GM21529 (cell line): ENCODE results near the gene TMEM150B.

Experiments used
- ATAC-seq: cut with Tn5 transposase; IDR thresholded peaks from one replicate; pipeline ENCODE4 v1.9.1; 2021; ENCODE audit not compliant: unreplicated experiment

Gene TMEM150B

DNA sequence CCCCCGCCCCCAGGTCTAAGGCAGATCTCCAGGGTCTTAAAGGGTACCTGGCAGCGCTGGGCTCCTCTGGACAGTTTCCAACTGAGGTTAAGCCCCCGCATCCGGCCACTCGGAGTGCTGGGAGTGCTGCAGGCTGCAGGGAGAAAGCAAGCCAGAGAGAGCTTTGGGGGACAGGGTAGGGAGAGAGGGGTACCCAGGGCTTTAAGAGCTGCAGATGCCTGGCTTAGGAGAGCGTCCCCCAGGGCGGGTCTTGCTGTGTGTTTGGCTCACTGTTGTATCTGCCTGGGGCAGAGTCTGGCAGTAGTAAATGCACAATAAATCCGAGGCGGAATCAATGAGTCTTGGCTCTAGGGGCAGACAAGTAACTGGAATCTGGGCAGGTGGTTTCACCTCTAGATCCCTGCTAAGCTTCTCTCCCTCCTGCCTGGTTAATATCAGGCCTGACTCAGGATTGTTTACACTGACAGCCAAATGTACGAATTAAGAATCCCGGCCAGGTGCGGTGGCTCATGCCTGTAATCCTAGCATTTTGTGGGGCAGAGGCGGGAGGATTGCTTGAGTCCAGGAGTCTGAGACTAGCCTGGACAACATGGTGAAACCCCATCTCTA is 30.2 kb upstream of the TMEM150B start:
- ATAC-seq, result no peak

DNA sequence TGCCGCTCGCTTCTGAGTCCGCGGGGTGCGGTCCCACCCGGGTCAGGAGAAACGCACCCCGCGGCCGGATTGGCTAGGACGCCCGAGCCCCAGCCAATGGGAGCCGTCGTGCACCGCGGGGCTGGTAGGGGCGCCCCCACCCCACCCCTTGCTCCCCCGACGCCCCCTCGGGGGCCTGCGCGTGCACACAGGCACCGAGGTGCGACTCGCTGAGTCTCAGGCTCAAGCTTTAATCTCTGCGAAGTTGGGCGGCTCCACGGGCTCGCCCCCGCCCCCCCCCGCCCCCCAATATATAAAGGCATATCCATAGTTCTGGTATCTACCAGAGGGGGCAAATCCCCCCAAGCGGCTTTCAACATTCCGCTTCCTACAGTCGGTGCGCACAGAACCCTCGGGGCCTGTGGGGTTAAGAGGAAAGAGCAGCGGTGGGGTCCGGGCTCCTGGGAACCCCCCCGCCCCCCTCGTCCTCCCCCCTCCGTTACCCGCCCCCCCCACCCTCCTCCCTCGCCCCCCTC is 29.6 kb upstream of the TMEM150B start, which contains the start of gene COX6B2:
TSS of gene COX6B2 (minus strand) at position 22 of the 515 bp plus-strand sequence. CDS start 198 bp downstream, outside the sequence.
- no peak for ATAC-seq

DNA sequence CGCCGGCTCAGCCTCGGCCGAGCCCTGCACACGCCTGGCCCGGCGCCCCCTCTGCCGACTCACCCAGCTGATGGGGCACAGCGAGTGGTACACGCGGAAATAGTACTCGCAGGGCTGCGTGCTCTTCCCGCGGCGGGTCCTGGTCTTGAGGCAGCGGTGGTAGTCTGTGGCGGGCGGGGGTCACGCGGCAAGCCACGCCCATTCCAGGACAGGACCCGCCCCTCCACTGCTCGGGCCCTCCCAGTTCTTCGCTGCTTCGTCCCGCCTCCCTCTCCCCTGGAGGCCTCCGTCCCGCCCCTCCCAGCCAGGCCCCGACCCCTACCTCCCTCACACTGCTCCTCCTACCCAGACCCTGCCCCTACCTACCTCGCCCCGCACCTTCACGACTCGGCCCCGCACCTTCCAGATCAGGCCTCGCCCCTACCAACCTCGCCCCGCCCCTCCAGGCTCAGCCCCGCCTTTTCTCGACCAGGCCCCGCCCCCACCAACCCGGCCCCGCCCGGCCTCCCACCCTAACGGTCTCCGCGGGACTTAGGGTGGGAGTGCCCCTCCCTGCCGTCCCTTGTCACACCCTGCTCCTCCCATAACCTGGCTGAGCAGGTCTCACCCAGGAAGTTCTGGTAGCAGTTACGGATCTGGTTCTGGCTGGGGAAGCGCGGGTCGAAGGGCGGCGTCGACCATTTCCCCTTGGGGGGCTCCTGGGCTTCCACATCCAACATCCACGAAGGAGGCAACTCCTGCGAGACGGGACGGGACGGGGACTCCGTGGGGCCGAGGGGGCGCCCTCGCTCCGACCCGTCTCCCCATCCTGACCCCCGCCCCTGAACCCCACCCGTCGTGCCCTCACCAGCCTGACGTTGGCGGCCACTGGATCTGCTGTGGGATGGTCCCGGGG is 28.9 kb upstream of the TMEM150B start:
- ATAC-seq, result no peak

DNA sequence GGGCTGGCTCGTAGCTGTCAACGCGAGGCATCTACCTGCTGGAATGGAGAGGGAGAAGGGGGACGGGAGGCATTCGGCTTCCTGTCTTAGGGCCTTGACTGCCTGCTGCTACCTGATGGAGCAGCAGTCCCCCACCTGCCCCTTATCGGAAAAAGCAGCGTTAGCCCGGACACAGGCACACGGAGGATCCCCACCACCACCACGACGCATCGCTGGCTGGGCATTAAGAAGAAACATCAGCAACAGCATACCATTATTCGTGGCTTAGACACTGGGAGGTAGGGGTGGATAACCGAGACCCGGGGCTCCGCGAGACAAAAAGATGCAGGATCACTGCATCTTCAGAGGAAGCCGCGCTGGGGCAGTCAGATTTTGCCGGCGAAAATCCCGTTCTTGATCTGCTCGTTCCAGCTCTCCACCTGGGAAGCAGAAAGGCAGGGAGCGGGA is 28.2 kb upstream of the TMEM150B start:
- ATAC-seq, result no peak

DNA sequence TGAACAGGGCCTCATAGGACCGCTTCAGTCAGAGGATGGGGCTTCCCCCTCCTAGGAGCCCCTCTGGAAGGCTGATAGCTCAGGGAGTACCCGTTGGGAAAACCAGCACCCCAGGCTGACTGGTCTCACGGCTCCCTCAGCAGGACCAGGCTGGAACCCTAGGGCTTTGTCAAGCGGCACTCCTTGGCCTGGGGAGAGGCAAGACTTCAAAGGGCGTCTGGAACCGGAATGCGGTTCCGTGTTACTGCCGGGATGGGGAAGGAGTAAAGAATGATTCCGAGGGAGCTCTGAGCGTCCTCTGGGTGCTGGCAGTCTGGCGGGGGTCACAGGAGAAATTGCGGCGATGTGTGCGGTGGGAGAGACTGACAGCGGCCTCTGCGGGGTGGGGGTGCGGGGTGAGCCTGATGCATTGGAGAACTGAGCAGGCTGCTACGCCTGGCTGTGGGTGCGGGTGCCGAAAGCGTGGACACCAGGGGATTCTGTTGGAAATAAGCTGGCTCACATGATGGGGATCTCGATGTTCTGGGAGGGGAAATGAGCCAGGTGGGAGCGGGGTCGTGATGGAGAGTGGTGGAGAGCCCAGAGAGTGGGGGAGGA is 27.5 kb upstream of the TMEM150B start:
- ATAC-seq, result no peak

DNA sequence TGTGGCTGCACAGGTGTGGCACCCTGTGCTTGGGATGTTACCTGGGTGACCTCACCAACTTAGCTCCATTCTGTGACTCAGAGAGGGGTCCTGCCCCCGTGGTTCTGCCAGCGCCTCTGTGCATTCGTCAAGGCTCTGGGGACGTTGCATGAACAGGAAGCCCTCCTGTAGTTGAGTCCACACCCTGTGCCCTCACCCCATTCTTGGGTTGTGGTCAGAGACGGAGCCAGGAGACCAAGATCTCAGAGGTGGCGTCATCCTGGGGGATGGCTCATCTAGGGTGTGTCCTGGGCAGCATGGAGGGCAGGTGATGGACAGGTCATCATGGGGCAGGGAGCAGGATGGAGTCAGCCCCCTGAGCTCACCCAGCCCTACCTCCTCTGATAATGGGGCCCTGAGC is 26.9 kb upstream of the TMEM150B start:
- ATAC-seq, result no peak

DNA sequence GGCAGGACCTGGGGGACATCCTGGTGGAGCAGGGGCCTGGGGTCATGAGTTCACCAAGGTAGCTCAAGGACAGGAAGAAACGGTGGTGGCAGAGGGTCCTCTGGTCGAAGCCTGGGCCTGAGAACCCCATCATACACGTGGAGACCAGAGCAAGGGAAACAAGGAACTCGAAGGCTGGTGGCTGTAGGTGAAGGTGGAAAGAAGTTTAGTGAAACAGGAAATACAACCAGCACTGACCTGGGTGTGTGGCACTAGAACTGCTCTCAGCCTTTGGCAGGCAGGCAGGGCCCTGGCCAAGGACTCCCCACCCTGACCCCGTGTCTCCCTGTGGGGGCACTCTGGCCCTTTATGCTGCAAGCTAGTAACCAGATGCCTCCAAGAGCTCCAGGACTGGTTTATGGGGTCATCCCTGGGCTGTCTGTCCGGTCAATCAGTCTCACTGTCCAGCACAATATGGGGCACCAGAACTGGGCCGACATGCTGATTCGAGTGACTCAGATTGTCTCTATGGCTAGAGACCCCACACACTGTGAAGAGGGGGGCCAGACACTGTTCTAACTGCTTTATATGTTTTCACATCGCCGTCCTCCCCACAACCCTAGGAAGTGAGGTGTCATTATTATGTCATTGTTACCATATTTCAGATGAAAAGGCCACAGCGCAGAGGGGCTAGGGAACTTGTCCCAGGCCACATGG is 25.6 kb upstream of the TMEM150B start:
- no peak for ATAC-seq

DNA sequence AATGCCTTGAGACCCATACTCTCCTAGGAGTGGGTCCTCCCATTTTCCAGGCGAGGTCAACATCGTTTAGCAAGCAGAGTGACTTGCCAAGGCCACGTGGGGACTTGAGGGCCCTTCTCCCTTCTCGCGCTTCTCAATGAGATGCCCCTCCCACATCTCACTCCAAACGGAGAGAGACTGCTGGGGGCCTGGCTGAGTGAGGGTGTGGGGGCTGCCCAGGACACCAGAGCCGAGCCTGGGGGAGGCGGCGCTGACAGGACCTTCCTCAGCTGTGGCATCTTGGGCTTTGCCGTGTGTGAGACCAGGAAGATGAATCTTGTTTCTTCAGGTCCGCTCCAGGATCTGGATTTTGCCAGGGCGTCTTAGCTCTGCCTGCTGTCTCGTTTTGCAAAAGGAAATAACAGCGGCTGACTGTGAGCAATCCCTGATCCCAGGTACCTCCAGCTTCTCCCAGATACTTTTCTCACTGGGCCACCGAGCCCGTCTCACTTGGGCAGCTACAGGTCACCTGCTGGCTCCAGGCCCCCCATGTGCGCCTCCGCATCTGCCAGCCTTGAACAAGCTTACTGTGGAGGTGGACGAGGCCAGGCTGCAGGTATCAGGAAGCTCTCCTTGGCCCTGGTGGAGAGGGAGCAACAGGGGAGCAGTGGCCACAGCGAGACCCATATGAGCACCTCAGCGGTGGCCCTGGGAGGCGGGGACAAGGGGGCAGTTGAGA is 23.3 kb upstream of the TMEM150B start:
- ATAC-seq, result no peak

DNA sequence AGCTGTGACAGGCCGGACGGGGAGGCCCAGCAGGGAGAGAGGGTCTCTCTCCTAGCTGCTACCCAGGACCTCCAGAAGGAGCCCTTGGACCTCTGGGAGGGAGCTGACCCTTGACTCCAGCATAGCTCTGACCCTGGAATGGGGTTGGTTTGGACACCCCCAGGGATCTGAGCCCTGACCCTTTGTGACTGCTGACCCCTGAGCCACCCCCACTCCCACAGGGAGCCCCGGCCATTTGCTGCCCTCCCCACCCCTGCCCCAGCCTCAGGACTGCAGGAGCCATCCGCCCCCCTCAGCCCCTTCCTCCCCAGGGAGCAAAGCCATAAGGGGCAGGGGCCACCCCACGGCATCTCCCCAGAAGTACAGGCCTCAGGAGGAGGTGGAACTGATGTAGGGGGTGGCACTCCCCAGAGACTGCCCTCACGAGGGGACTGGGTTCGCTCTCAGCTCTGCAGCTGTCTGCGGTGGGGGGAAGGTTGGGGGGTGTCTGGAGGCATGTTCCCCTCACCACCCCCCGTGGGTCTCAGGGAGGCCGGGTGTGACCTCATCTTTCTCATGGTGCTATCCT is 22.4 kb upstream of the TMEM150B start:
- ATAC-seq, result no peak

DNA sequence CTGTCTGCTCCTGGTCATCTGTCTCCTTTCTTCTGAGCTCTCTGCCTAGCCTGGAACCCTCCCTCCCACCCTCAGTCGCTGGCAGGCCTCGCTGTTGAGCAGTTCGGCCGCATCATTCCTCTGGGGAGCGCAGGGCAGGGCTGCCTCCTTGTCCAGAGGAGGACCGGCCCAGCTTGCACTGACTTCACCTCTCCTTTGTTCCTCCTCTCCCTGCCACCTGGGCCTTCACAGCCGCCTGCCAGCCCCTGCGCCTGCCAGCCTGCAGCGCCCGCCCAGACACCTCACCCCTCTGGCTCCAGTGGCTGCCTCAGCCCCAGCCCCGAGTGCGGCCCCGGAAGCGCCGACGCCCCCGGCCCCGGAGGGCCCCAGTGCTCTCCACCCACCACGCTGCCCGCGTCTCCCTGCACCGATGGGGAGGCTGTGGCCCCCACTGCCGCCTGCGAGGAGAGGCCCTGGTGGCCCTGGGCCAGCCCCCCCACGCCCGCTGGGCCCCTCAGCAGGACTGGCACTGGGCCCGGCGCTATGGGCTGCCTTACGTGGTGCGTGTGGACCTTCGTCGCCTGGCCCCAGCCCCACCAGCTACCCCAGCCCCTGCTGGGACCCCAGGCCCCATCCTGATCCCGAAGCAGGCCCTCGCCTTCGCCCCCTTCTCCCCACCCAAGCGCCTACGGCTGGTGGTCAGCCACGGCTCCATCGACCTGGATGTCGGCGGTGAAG is 21.7 kb upstream of the TMEM150B start:
- no peak for ATAC-seq

DNA sequence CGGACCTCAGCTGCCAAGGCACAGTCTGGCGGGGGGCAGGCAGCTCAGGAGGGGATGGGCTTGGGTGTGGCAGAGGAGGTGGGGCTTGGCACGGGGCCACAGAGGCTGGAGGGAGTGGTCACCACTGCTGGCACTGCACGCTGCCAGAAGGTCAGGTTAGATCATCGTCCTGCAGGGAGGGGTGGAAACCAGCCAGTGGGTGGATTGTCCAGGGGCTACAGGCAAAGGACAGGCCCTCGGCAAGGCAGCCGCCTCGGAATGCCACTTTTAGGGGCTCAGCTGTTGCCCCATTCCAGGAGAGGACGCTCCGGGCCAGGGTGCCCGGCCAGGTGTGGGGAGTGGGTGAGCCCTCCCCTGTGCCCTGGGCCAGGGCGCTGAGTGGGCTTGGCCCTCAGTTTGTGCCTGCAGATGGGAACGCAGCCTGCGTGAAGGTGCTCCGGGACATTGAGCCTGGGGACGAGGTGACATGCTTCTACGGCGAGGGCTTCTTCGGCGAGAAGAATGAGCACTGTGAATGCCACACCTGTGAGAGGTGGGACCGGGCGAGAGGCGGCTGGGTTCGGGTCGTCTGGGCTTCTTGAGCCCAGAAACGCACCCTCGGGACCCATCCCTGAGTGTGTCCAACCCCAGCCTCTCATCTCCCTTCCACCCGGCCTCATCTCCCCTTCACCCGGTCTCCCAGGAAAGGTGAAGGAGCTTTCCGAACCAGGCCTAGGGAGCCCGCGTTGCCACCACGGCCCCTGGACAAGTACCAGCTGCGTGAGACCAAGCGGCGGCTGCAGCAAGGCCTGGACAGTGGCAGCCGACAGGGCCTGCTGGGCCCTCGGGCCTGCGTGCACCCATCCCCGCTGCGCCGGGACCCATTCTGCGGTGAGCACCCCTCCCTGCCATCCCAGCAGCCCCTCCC is 20.9 kb upstream of the TMEM150B start:
- no peak for ATAC-seq

DNA sequence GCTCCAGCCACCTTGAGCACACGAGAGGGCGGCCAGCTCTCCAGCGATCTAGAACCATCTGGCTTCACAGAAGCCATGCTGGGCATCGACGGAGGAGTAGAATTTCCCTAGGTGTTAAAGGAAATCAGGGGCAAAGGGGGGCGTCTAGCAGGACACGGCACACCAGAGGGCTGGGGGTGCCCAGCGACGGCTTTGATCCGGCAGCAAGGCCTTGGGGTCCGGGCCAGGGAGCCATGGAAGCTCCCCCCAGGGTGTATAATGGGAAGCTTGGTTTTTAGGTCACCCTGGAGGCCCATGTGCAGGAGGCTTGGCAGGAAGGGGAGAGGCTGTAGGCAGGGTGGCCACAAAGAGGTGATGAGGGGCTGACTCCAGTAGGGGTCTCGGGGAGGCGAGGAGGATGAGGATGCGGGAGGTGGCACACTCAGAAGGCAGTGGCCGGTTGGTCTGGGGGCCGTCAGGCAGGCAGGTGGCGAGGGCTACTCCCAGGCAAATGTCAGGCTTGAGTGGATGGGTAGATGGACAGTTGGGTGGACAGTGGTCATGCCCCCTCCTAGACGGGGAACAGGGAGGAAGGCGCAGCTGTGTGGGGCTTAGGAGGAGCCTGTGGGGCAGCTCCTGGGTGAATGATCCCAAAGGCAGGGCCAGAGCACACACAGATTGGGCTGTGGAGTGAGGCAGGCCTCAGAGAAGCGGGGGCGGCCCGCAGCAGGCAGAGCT is 20.1 kb upstream of the TMEM150B start:
- ATAC-seq, result no peak

DNA sequence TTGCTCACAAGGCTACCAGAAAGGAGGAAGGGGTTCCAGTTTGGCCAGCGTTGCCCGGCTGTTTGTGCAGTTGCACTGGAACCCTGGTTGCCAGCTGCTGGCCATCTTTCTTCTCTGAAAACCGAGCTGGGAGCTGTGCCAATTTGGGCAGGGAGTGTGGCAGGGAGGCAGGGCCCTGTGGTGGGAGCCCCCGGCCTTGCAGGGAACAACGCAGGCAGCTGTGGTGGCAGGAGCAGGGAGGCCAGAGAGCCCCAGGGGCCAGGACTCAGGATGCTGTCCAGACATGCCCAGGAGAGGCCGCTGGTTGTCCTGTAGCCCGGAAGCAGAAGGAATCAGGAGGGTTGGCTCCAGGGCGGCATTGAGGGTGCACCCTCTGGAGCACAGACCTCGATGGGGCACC is 19.3 kb upstream of the TMEM150B start:
- ATAC-seq, result no peak

DNA sequence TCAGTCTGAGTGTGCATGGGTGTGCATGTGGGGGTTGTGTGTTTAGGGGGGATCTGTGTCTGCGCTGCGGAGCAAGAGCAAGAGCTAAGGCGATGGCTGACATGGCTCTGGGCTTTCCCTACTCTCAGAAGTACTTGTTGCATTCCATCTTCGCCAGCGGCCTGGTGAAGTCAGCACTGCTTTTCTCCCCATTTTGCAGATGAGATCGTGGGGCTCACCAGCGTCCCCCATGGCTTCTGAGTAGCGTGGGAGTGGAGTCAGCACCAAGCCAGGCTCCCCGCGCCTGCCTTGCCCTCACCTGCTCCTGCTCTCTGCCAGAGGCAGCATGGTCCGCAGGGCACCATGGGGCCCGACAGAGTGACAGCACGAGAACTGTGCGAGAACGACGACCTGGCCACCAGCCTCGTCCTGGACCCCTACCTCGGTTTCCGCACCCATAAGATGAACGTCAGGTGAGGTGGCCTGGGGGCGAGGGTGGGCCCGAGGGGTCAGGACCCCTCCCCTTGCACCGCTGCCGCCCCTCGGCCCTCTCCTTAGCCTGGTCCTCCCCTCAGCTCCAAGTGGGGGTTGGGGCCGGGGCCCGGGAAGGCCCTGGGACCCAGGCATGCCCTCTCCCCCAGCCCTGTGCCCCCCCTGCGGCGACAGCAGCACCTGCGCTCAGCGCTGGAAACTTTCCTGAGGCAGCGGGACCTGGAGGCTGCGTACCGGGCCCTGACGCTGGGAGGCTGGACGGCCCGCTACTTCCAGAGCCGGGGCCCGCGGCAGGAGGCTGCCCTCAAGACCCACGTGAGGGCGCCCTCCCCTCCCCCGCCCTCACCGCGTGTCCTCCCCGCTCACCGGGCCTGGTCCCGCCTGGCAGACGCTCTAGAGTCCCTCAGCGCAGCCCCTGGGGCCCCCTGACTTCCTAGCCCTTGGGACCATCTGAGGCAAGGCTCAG is 16.7 kb upstream of the TMEM150B start:
- no peak for ATAC-seq

DNA sequence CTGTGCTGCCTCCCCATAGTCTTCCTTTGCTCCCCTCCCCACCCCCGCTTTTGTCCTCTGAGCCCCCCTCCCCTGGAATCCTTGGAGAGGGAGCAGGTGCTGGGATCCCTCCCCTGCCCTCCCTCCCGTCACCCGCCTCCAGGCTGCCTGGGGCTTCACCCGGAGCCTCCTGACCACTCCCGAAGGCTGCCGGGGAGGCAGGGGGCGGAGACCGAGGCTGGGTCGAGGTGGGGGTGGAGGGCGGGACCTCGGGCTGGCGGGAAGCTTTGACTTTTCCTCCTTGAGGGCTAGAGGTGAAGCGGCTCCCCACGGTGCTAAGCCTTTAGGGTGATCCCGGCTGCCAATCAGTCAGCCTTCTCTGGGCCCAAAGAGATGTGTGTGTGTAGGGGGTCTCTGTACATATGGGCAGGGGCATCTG is 16.0 kb upstream of the TMEM150B start:
- no peak for ATAC-seq

DNA sequence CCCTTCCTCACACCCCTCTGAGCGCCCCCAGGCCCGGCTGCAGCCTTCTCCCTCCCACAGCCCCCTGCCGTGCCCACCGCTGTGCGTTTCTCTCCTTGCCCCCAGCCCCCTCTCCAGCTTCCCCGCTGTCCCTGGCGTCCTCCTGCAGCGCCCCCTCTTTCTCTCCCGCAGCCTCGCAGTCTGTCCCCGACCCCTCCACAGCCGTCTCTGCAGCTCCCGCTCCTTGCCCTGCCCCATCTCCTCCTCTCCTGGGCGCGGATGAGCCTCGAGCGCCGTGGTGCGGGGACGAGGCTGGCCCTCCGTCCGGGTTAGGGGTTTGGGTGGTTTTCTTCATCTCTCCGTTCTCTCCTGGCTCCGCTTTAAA is 15.6 kb upstream of the TMEM150B start:
- ATAC-seq, result no peak
